ENCODE data around the gene TBRG1. TPM values are rescaled to one million over a fixed set of nuclear protein-coding genes. Genes with fewer than 3 reads are reported as not detected.

The TBRG1 gene
- total and polyA plus RNA-seq, 2 experiments from 2014 or later = 27.6 to 43.1 TPM

- DNase-seq = no peak
- H3K9me3 ChIP-seq (ENCODE audit: low read depth) = no peaks in the 10 kb centered on the region
- no peak overlapping the region for H3K4me3 ChIP-seq
- 58 to 64% methylated on average over 2 of the region's 2 CpGs for WGBS, 2 experiments (ENCODE audit: low coverage in 1 of 2, low lambda C conversion rate in 2 of 2, missing lambda C conversion rate in 2 of 2)
- no peaks in the 10 kb centered on the region for H3K9me2 ChIP-seq (ENCODE audit: insufficient read depth)
- peaks cover 50% of the 10 kb centered on the region for H3K27me3 ChIP-seq (replicated peaks; ENCODE audit: insufficient read depth)
- H2AFZ ChIP-seq = no peak overlapping the region
- no peaks in the 10 kb centered on the region for H4K20me1 ChIP-seq (ENCODE audit: insufficient read depth)
- H3K36me3 ChIP-seq (ENCODE audit: low read depth) = no peaks in the 10 kb centered on the region
- no peaks in the 10 kb centered on the region for H3F3A ChIP-seq (ENCODE audit: insufficient read depth)
- no peak for TF ChIP-seq EZH2phosphoT487 (IDR thresholded peaks at IDR 0.05; ENCODE audit: insufficient read depth, low read depth)
- H3K4me1 ChIP-seq (ENCODE audit: insufficient read depth) = no peaks in the 10 kb centered on the region
- H3K4me2 ChIP-seq (ENCODE audit: unreplicated experiment) = no peak overlapping the region
- no peaks in the 10 kb centered on the region for H3K79me2 ChIP-seq (ENCODE audit: insufficient read depth)
- H3K27ac ChIP-seq = no peak overlapping the region
- H3K9ac ChIP-seq = no peak overlapping the region
- in situ Hi-C loops (cut with MboI) = loop anchor here (25.0 kb wide), 1 partner anchor 529 kb away; no protein-coding TSS in a partner anchor
These were observed 31.2 kb upstream of the TBRG1 start for GRCh38 chr11:124591430-124591829.

GRCh38 chr11:124592627-124593026 is 30.0 kb upstream of the TBRG1 start:
- Histone ChIP-seq H3K36me3 (ENCODE audit: low read depth) (no peaks in the 10 kb centered on the region), H3K27ac (no peak overlapping the region), H3K79me2 (ENCODE audit: insufficient read depth) (no peaks in the 10 kb centered on the region), H2AFZ (no peak overlapping the region), H3K9me2 (ENCODE audit: insufficient read depth) (no peaks in the 10 kb centered on the region), H3K4me2 (ENCODE audit: unreplicated experiment) (no peak overlapping the region), H3K4me3 (no peak overlapping the region), H3K9me3 (ENCODE audit: low read depth) (no peaks in the 10 kb centered on the region), H3K27me3 (replicated peaks; ENCODE audit: insufficient read depth) (peaks cover 47% of the 10 kb centered on the region), H4K20me1 (ENCODE audit: insufficient read depth) (no peaks in the 10 kb centered on the region), H3F3A (ENCODE audit: insufficient read depth) (no peaks in the 10 kb centered on the region), H3K9ac (no peak overlapping the region), H3K4me1 (ENCODE audit: insufficient read depth) (no peaks in the 10 kb centered on the region)
- in situ Hi-C loops (cut with MboI) = loop anchor here (25.0 kb wide), 1 partner anchor 530 kb away; no protein-coding TSS in a partner anchor
- TF ChIP-seq EZH2phosphoT487 (IDR thresholded peaks at IDR 0.05; ENCODE audit: insufficient read depth, low read depth) (no peak), EZH2 (IDR thresholded peaks at IDR 0.05; ENCODE audit: insufficient read depth, poor library complexity, severe bottlenecking) (no peak)
- no peak for DNase-seq
- 68 to 72% methylated on average over 6 of the region's 6 CpGs for WGBS, 2 experiments (ENCODE audit: low coverage in 1 of 2, low lambda C conversion rate in 2 of 2, missing lambda C conversion rate in 2 of 2)

GRCh38 chr11:124595302-124595701 is 27.4 kb upstream of the TBRG1 start:
- no peaks in the 10 kb centered on the region for H3K36me3 ChIP-seq (ENCODE audit: low read depth)
- H3F3A ChIP-seq (ENCODE audit: insufficient read depth) = no peaks in the 10 kb centered on the region
- in situ Hi-C loops (cut with MboI) = loop anchor here (25.0 kb wide), 1 partner anchor 533 kb away; no protein-coding TSS in a partner anchor
- peaks cover 35% of the 10 kb centered on the region for H3K27me3 ChIP-seq (replicated peaks; ENCODE audit: insufficient read depth)
- H3K9ac ChIP-seq = no peak overlapping the region
- no peak overlapping the region for H3K27ac ChIP-seq
- H3K9me2 ChIP-seq (ENCODE audit: insufficient read depth) = no peaks in the 10 kb centered on the region
- no peak overlapping the region for H3K4me2 ChIP-seq (ENCODE audit: unreplicated experiment)
- no peak for DNase-seq
- no peaks in the 10 kb centered on the region for H4K20me1 ChIP-seq (ENCODE audit: insufficient read depth)
- no peak overlapping the region for H2AFZ ChIP-seq
- 78 to 81% methylated on average over 3 of the region's 3 CpGs for WGBS, 2 experiments (ENCODE audit: low coverage in 1 of 2, low lambda C conversion rate in 2 of 2, missing lambda C conversion rate in 2 of 2)
- no peak overlapping the region for H3K4me3 ChIP-seq
- H3K9me3 ChIP-seq (ENCODE audit: low read depth) = no peaks in the 10 kb centered on the region
- no peaks in the 10 kb centered on the region for H3K4me1 ChIP-seq (ENCODE audit: insufficient read depth)
- no peaks in the 10 kb centered on the region for H3K79me2 ChIP-seq (ENCODE audit: insufficient read depth)
- TF ChIP-seq EZH2phosphoT487 (IDR thresholded peaks at IDR 0.05; ENCODE audit: insufficient read depth, low read depth) (no peak), EZH2 (IDR thresholded peaks at IDR 0.05; ENCODE audit: insufficient read depth, poor library complexity, severe bottlenecking) (no peak)

GRCh38 chr11:124597626-124598025 is 25.0 kb upstream of the TBRG1 start:
- TF ChIP-seq EZH2 (IDR thresholded peaks at IDR 0.05; ENCODE audit: insufficient read depth, poor library complexity, severe bottlenecking) (no peak), EZH2phosphoT487 (IDR thresholded peaks at IDR 0.05; ENCODE audit: insufficient read depth, low read depth) (no peak)
- in situ Hi-C loops (cut with MboI) = loop anchor here (25.0 kb wide), 1 partner anchor 535 kb away; no protein-coding TSS in a partner anchor
- H2AFZ ChIP-seq = no peak overlapping the region
- no peak for DNase-seq
- H3K9me3 ChIP-seq (ENCODE audit: low read depth) = no peaks in the 10 kb centered on the region
- H4K20me1 ChIP-seq (ENCODE audit: insufficient read depth) = no peaks in the 10 kb centered on the region
- H3K4me1 ChIP-seq (ENCODE audit: insufficient read depth) = peaks cover 10% of the 10 kb centered on the region; the same call in 1 of the 2 replicates
- H3K4me3 ChIP-seq = no peak overlapping the region
- H3F3A ChIP-seq (ENCODE audit: insufficient read depth) = peaks cover 16% of the 10 kb centered on the region
- no peaks in the 10 kb centered on the region for H3K9me2 ChIP-seq (ENCODE audit: insufficient read depth)
- peaks cover 34% of the 10 kb centered on the region for H3K27me3 ChIP-seq (replicated peaks; ENCODE audit: insufficient read depth)
- H3K36me3 ChIP-seq (ENCODE audit: low read depth) = no peaks in the 10 kb centered on the region
- no peaks in the 10 kb centered on the region for H3K79me2 ChIP-seq (ENCODE audit: insufficient read depth)
- H3K4me2 ChIP-seq (ENCODE audit: unreplicated experiment) = no peak overlapping the region
- H3K9ac ChIP-seq = no peak overlapping the region
- no peak overlapping the region for H3K27ac ChIP-seq
